ENCODE results near the gene CEMIP.

The CEMIP gene

GRCh38 chr15:80779658-80780415 is 667 bp downstream of the CEMIP start:
- CTCF ChIA-PET, result interaction anchor here (0.6 to 2.6 kb wide), 33 partner anchors 9 to 894 kb away, joined by 3 to 24 read pairs (median 4); no protein-coding TSS in a partner anchor
- TF ChIP-seq NFRKB (IDR thresholded peaks at IDR 0.05), result no peak
- POLR2A ChIA-PET, result interaction anchor here (0.9 kb wide), 1 partner anchor 375 kb away, joined by 3 read pairs; no protein-coding TSS in a partner anchor
- DNase-seq (ENCODE audit: extremely low spot score), result peak; percentile 45

- no peak for TF ChIP-seq SP1 (IDR thresholded peaks at IDR 0.05)
- no peak for TF ChIP-seq SUZ12 (IDR thresholded peaks at IDR 0.05)
- no peak for TF ChIP-seq FOXK2 (IDR thresholded peaks at IDR 0.05)
- TF ChIP-seq HDGF (IDR thresholded peaks at IDR 0.05; ENCODE audit: borderline replicate concordance), result no peak
- TF ChIP-seq PKNOX1 (IDR thresholded peaks at IDR 0.05), result no peak
- no peak for TF ChIP-seq L3MBTL2 (conservative IDR thresholded peaks at IDR 0.05)
- no peak for TF ChIP-seq CTBP1 (IDR thresholded peaks at IDR 0.05; ENCODE audit: borderline replicate concordance)
- TF ChIP-seq ELF4 (IDR thresholded peaks at IDR 0.05), result no peak
- no peak for TF ChIP-seq TARDBP (IDR thresholded peaks at IDR 0.05)
- TF ChIP-seq NFRKB (IDR thresholded peaks at IDR 0.05), result no peak
- TF ChIP-seq ARNT (IDR thresholded peaks at IDR 0.05), result no peak
- TF ChIP-seq ZNF384 (IDR thresholded peaks at IDR 0.05), result no peak
- no peak for TF ChIP-seq BHLHE40 (IDR thresholded peaks at IDR 0.05; ENCODE audit: borderline replicate concordance)
- no peak for TF ChIP-seq LEF1 (IDR thresholded peaks at IDR 0.05; ENCODE audit: borderline replicate concordance)
- no peak for TF ChIP-seq FOXA1 (IDR thresholded peaks at IDR 0.05)
- TF ChIP-seq FOXM1 (IDR thresholded peaks at IDR 0.05; ENCODE audit: borderline replicate concordance), result no peak
- CTCF ChIA-PET, result interaction anchor here (0.8 to 2.6 kb wide), 5 partner anchors 10 to 485 kb away, joined by 3 to 24 read pairs (median 18); no protein-coding TSS in a partner anchor
- POLR2A ChIA-PET, result interaction anchor here (0.9 kb wide), 1 partner anchor 376 kb away, joined by 3 read pairs; no protein-coding TSS in a partner anchor
- peak; percentile 79 for DNase-seq (ENCODE audit: extremely low spot score)
These were observed 1.4 kb downstream of the CEMIP start for GRCh38 chr15:80780416-80781221.

GRCh38 chr15:80783260-80783659 is 4.1 kb downstream of the CEMIP start:
- DNase-seq (ENCODE audit: extremely low spot score), result no peak
- CTCF ChIA-PET, result interaction anchor here (1.0 to 1.2 kb wide), 2 partner anchors 187 to 216 kb away, joined by 3 read pairs; no protein-coding TSS in a partner anchor
- TF ChIP-seq LEF1 (IDR thresholded peaks at IDR 0.05; ENCODE audit: borderline replicate concordance) (no peak), NFRKB (IDR thresholded peaks at IDR 0.05) (no peak), CTBP1 (IDR thresholded peaks at IDR 0.05; ENCODE audit: borderline replicate concordance) (no peak), SP1 (IDR thresholded peaks at IDR 0.05) (no peak), HDGF (IDR thresholded peaks at IDR 0.05; ENCODE audit: borderline replicate concordance) (no peak), PKNOX1 (IDR thresholded peaks at IDR 0.05) (no peak), ARNT (IDR thresholded peaks at IDR 0.05) (no peak), SUZ12 (IDR thresholded peaks at IDR 0.05) (no peak), TARDBP (IDR thresholded peaks at IDR 0.05) (no peak), FOXK2 (IDR thresholded peaks at IDR 0.05) (no peak), FOXA1 (IDR thresholded peaks at IDR 0.05) (no peak), ZNF384 (IDR thresholded peaks at IDR 0.05) (no peak), ELF4 (IDR thresholded peaks at IDR 0.05) (no peak), L3MBTL2 (conservative IDR thresholded peaks at IDR 0.05) (no peak), BHLHE40 (IDR thresholded peaks at IDR 0.05; ENCODE audit: borderline replicate concordance) (no peak)
- POLR2A ChIA-PET, result no interaction called here

- POLR2A ChIA-PET, result no interaction called here
- CTCF ChIA-PET, result interaction anchor here (0.6 to 1.9 kb wide), 3 partner anchors 9 to 802 kb away, joined by 3 to 8 read pairs (median 6); no protein-coding TSS in a partner anchor
- no peak for TF ChIP-seq FOXM1 (IDR thresholded peaks at IDR 0.05; ENCODE audit: borderline replicate concordance)
- DNase-seq (ENCODE audit: extremely low spot score), result no peak
These were observed 6.2 kb downstream of the CEMIP start for GRCh38 chr15:80785335-80785734.

GRCh38 chr15:80785811-80786354 is 6.7 kb downstream of the CEMIP start:
- ChIA-PET CTCF (interaction anchor here (0.6 to 1.9 kb wide), 5 partner anchors 9 to 803 kb away, joined by 3 to 8 read pairs (median 5); no protein-coding TSS in a partner anchor), POLR2A (no interaction called here)
- DNase-seq (ENCODE audit: extremely low spot score), result no peak
- TF ChIP-seq SUZ12 (IDR thresholded peaks at IDR 0.05) (no peak), NFRKB (IDR thresholded peaks at IDR 0.05) (no peak), BHLHE40 (IDR thresholded peaks at IDR 0.05; ENCODE audit: borderline replicate concordance) (no peak), TARDBP (IDR thresholded peaks at IDR 0.05) (no peak), LEF1 (IDR thresholded peaks at IDR 0.05; ENCODE audit: borderline replicate concordance) (no peak), ZNF384 (IDR thresholded peaks at IDR 0.05) (no peak), ELF4 (IDR thresholded peaks at IDR 0.05) (no peak), FOXA1 (IDR thresholded peaks at IDR 0.05) (no peak), SP1 (IDR thresholded peaks at IDR 0.05) (no peak), L3MBTL2 (conservative IDR thresholded peaks at IDR 0.05) (no peak), PKNOX1 (IDR thresholded peaks at IDR 0.05) (no peak), FOXM1 (IDR thresholded peaks at IDR 0.05; ENCODE audit: borderline replicate concordance) (no peak), FOXK2 (IDR thresholded peaks at IDR 0.05) (no peak), ARNT (IDR thresholded peaks at IDR 0.05) (no peak), HDGF (IDR thresholded peaks at IDR 0.05; ENCODE audit: borderline replicate concordance) (no peak), CTBP1 (IDR thresholded peaks at IDR 0.05; ENCODE audit: borderline replicate concordance) (no peak)
